Smooth muscle cell (in vitro differentiated cells): ENCODE measurements around the gene PLXND1. TPM values are rescaled to one million over a fixed set of nuclear protein-coding genes. Genes with fewer than 3 reads are reported as not detected.
"Not testable (repeated sequence)": the region's sequence is repeated elsewhere in the genome, so short reads cannot be mapped to it uniquely, and the experiment has no call there.

ENCODE experiments used
- DNase-seq: peaks from one replicate; lab custom pipeline; 2025; ENCODE audit not compliant: unreplicated experiment; lab: John Stamatoyannopoulos, UW
- H2AFZ ChIP-seq: fragments of 200-600 bp; sonication (generic); 2 replicates; pipeline ENCODE4 v1.6.0; 2016; ENCODE audit warnings: antibody characterized with exemption, low read depth, mild to moderate bottlenecking
- H3F3A ChIP-seq: fragments of 200-600 bp; sonication (generic); 2 replicates; pipeline ENCODE4 v1.6.0; 2017; ENCODE audit warnings: antibody characterized with exemption, low read depth
- H3K27ac ChIP-seq: fragments of 200-600 bp; sonication (generic); 2 replicates; pipeline ENCODE4 v1.5.1; 2016; ENCODE audit warnings: low read depth, mild to moderate bottlenecking
- H3K27me3 ChIP-seq: fragments of 200-600 bp; sonication (generic); 2 replicates; pipeline ENCODE4 v1.6.1; 2016; ENCODE audit warnings: low read depth, mild to moderate bottlenecking
- H3K36me3 ChIP-seq: fragments of 200-600 bp; sonication (generic); 2 replicates; pipeline ENCODE4 v1.5.1; 2016; ENCODE audit warnings: low read depth
- H3K4me1 ChIP-seq: fragments of 200-600 bp; sonication (generic); 2 replicates; pipeline ENCODE4 v1.5.1; 2016; ENCODE audit warnings: low read depth
- H3K4me2 ChIP-seq: fragments of 200-600 bp; sonication (generic); 2 replicates; pipeline ENCODE4 v1.6.0; 2016; ENCODE audit warnings: mild to moderate bottlenecking
- H3K4me3 ChIP-seq: fragments of 200-600 bp; sonication (generic); 2 replicates; pipeline ENCODE4 v1.5.1; 2016; ENCODE audit warnings: mild to moderate bottlenecking
- H3K79me2 ChIP-seq: fragments of 200-600 bp; sonication (generic); 2 replicates; pipeline ENCODE4 v1.6.0; 2016; ENCODE audit warnings: low read depth, mild to moderate bottlenecking
- H3K9ac ChIP-seq: fragments of 200-600 bp; sonication (generic); 2 replicates; pipeline ENCODE4 v1.6.0; 2016; ENCODE audit warnings: low read depth
- H3K9me3 ChIP-seq: fragments of 200-600 bp; sonication (generic); replicated peaks from 2 replicates; pipeline ENCODE4 v1.5.1; 2016; ENCODE audit warnings: low read depth
- H4K20me1 ChIP-seq: fragments of 200-600 bp; sonication (generic); 2 replicates; pipeline ENCODE4 v1.6.0; 2016; ENCODE audit warnings: low read depth
- CTCF ChIP-seq: fragments of 200-600 bp; sonication (generic); IDR thresholded peaks from 2 replicates; pipeline ENCODE4 v1.5.1; 2017; ENCODE audit warnings: borderline replicate concordance, mild to moderate bottlenecking, antibody characterized with exemption; ENCODE audit not compliant: insufficient read depth, poor library complexity, severe bottlenecking
- WGBS: methylation state at CpG from one replicate; pipeline ENCODE4 v1.1.7; 2016; ENCODE audit warnings: low lambda C conversion rate; 5-methylcytosine and 5-hydroxymethylcytosine counted together
- polyA plus RNA-seq: library from polyadenylated mRNA; unstranded; fragments of >200 nt; fragmentation: Nextera tagmentation; extraction: Ambion mirVana; gene quantifications from 2 replicates; pipeline ENCODE4 v1.2.1, GENCODE V29; 2016
- total RNA-seq: library from RNA; depleted of rRNA; stranded (reverse); fragments of >200 nt; gene quantifications from 2 replicates; pipeline ENCODE4 v1.2.3, GENCODE V29; 2014

PLXND1 gene
- total and polyA plus RNA-seq, 2 experiments from 2014 or later, result 75.8 to 94.3 TPM

GRCh38 chr3:129611446-129611800 is 4.9 kb upstream of the PLXND1 start:
- peak overlapping the region; percentile 98 for H3K27ac ChIP-seq
- peaks cover 42% of the 10 kb centered on the region for H3F3A ChIP-seq
- no peaks in the 10 kb centered on the region for H4K20me1 ChIP-seq
- no peaks in the 10 kb centered on the region for H3K9me3 ChIP-seq
- H3K79me2 ChIP-seq, result no peaks in the 10 kb centered on the region
- no peak overlapping the region for H2AFZ ChIP-seq
- peaks cover 8% of the 10 kb centered on the region for H3K4me1 ChIP-seq
- peak overlapping the region; percentile 88 for H3K9ac ChIP-seq
- no peak for TF ChIP-seq CTCF
- H3K4me2 ChIP-seq, result peak overlapping the region; percentile 66
- 84% methylated on average over 9 of the region's 9 CpGs for WGBS
- no peaks in the 10 kb centered on the region for H3K36me3 ChIP-seq
- no peaks in the 10 kb centered on the region for H3K27me3 ChIP-seq
- DNase-seq, result no peak
- no peak overlapping the region for H3K4me3 ChIP-seq

GRCh38 chr3:129610794-129611445 is 4.4 kb upstream of the PLXND1 start:
- DNase-seq, H2AFZ ChIP-seq, H3K4me3 ChIP-seq, H3K79me2 ChIP-seq, H3K9me3 ChIP-seq, H4K20me1 ChIP-seq, H3K27me3 ChIP-seq, H3K36me3 ChIP-seq, H3K4me2 ChIP-seq, H3K4me1 ChIP-seq: not testable (repeated sequence)
- Histone ChIP-seq H3K27ac (peak overlapping the region; percentile 98), H3F3A (peaks cover 42% of the 10 kb centered on the region), H3K9ac (peak overlapping the region; percentile 88)
- 91% methylated on average over 11 of the region's 11 CpGs for WGBS

GRCh38 chr3:129610276-129610675 is 3.8 kb upstream of the PLXND1 start:
- Histone ChIP-seq H3K4me2 (peak overlapping the region; percentile 12), H3K9ac (no peak overlapping the region), H3K36me3 (no peaks in the 10 kb centered on the region), H3F3A (peaks cover 42% of the 10 kb centered on the region), H3K27me3 (no peaks in the 10 kb centered on the region), H3K4me1 (peaks cover 8% of the 10 kb centered on the region), H3K4me3 (no peak overlapping the region), H4K20me1 (peaks cover 6% of the 10 kb centered on the region), H3K79me2 (peaks cover 10% of the 10 kb centered on the region), H2AFZ (no peak overlapping the region), H3K9me3 (no peaks in the 10 kb centered on the region), H3K27ac (peak overlapping the region; percentile 71)
- TF ChIP-seq CTCF, result no peak
- 58% methylated on average over 10 of the region's 10 CpGs for whole genome bisulfite sequencing
- no peak for DNase-seq

GRCh38 chr3:129609591-129610182 is 3.2 kb upstream of the PLXND1 start:
- Histone ChIP-seq H3K4me1 (peaks cover 8% of the 10 kb centered on the region), H3K36me3 (no peaks in the 10 kb centered on the region), H3K4me2 (peak overlapping the region; percentile 12), H3K9me3 (no peaks in the 10 kb centered on the region), H4K20me1 (peaks cover 11% of the 10 kb centered on the region), H3K79me2 (peaks cover 16% of the 10 kb centered on the region), H3F3A (peaks cover 44% of the 10 kb centered on the region), H3K27me3 (no peaks in the 10 kb centered on the region), H3K9ac (no peak overlapping the region), H2AFZ (no peak overlapping the region), H3K27ac (peak overlapping the region; percentile 71), H3K4me3 (no peak overlapping the region)
- TF ChIP-seq CTCF, result no peak
- DNase-seq, result no peak
- WGBS, result 7% methylated on average over 3 of the region's 3 CpGs
